ENCODE measurements around the gene C4orf50.

- no peak for TF ChIP-seq BRCA1 (IDR thresholded peaks at IDR 0.05; ENCODE audit: low read depth, low read length)
- TF ChIP-seq USF2 (IDR thresholded peaks at IDR 0.05; ENCODE audit: borderline replicate concordance, low read depth, low read length) = no peak
- TF ChIP-seq EP300 (IDR thresholded peaks at IDR 0.05; ENCODE audit: borderline replicate concordance in 1 of 2, control insufficient read depth in 1 of 2, low read depth in 2 of 2, low read length in 2 of 2) = no peak
- no peak for TF ChIP-seq CTCF (IDR thresholded peaks at IDR 0.05 in 2 of 3, conservative IDR thresholded peaks at IDR 0.05 in 1 of 3; ENCODE audit: control insufficient read depth in 2 of 3, extremely low read depth in 1 of 3, insufficient read depth in 1 of 3, low read depth in 3 of 3, low read length in 3 of 3)
- TF ChIP-seq PKNOX1 (IDR thresholded peaks at IDR 0.05) = no peak
Observed at GRCh38 chr4:6031846-6032245, 13.6 kb upstream of the C4orf50 start.

Measured in GM12878 (cell line).